Left renal cortex interstitium (tissue), 4 donors: ENCODE results near the gene GGNBP2. TPM values are rescaled to one million over a fixed set of nuclear protein-coding genes. Genes with fewer than 3 reads are reported as not detected.
"Not testable (repeated sequence)": the region's sequence is repeated elsewhere in the genome, so short reads cannot be mapped to it uniquely, and the experiment has no call there.

Source experiments
- DNase-seq, 4 donors: peaks; one replicate each; pipeline ENCODE4 v3.0.0-alpha.2; 2013; ENCODE audit warnings: low read depth in 4 of 4, low spot score in 2 of 4, missing footprints in 1 of 4
- polyA plus RNA-seq, 4 donors: library from polyadenylated mRNA; unstranded; fragments of 120-200 nt; gene quantifications; one replicate each; pipeline ENCODE4 v1.2.1, GENCODE V29; 2013; ENCODE audit not compliant: insufficient read length in 4 of 4

The GGNBP2 gene
- polyA plus RNA-seq, result 100 to 1,000 TPM in 1 of 4 donors, 10 to 100 TPM in 3; 65.5 to 106 (median 82.6) TPM

- peak; percentile 79 to 88 (median 84) for DNase-seq
Measured at GRCh38 chr17:36544307-36545076, at the start of gene GGNBP2. Gene GGNBP2 (plus strand): TSS chr17:36544919. CDS start chr17:36545725, 806 bp downstream.

- no peak for DNase-seq
Measured at GRCh38 chr17:36495076-36495578, 49.6 kb upstream of the GGNBP2 start.

GRCh38 chr17:36496018-36496789 lies 48.5 kb upstream of the GGNBP2 start:
- DNase-seq, result no peak

- no peak for DNase-seq
Measured at GRCh38 chr17:36498155-36498554, 46.6 kb upstream of the GGNBP2 start.

GRCh38 chr17:36498560-36499300 lies 46.0 kb upstream of the GGNBP2 start:
- DNase-seq, result no peak

GRCh38 chr17:36500745-36501225 lies 43.9 kb upstream of the GGNBP2 start:
- DNase-seq, result no peak

GRCh38 chr17:36501351-36501750 lies 43.4 kb upstream of the GGNBP2 start:
- no peak for DNase-seq

- DNase-seq, result no peak
Measured at GRCh38 chr17:36501963-36502362, 42.8 kb upstream of the GGNBP2 start.

GRCh38 chr17:36503456-36504155 lies 41.1 kb upstream of the GGNBP2 start:
- no peak for DNase-seq

GRCh38 chr17:36504156-36504545 lies 40.6 kb upstream of the GGNBP2 start:
- no peak for DNase-seq

GRCh38 chr17:36505171-36505570 lies 39.5 kb upstream of the GGNBP2 start:
- no peak for DNase-seq

GRCh38 chr17:36506249-36506826 lies 38.4 kb upstream of the GGNBP2 start:
- DNase-seq, result no peak

GRCh38 chr17:36506831-36507230 lies 37.9 kb upstream of the GGNBP2 start:
- no peak for DNase-seq

- no peak for DNase-seq
Measured at GRCh38 chr17:36507266-36507665, 37.5 kb upstream of the GGNBP2 start.

- DNase-seq, result not testable (repeated sequence)
Measured at GRCh38 chr17:36508439-36508838, 36.3 kb upstream of the GGNBP2 start.

GRCh38 chr17:36509272-36509985 lies 35.3 kb upstream of the GGNBP2 start:
- no peak for DNase-seq

GRCh38 chr17:36510636-36511035 lies 34.1 kb upstream of the GGNBP2 start:
- no peak for DNase-seq

- DNase-seq, result no peak
Measured at GRCh38 chr17:36511216-36511615, 33.5 kb upstream of the GGNBP2 start.

- no peak for DNase-seq
Measured at GRCh38 chr17:36512641-36513040, 32.1 kb upstream of the GGNBP2 start.
